Suprapubic skin (tissue), 4 donors: ENCODE results near the gene ZNF624. TPM values are rescaled to one million over a fixed set of nuclear protein-coding genes. Genes with fewer than 3 reads are reported as not detected.
"Not testable (repeated sequence)": the region's sequence is repeated elsewhere in the genome, so short reads cannot be mapped to it uniquely, and the experiment has no call there.

Experiments used
- DNase-seq, 2 donors: peaks; one replicate each; pipeline ENCODE4 v3.0.0-alpha.2; 2019; ENCODE audit warnings: low spot score in 2 of 2
- H3K27ac ChIP-seq: fragments of 200-600 bp; sonication (generic); one replicate; pipeline ENCODE4 v1.5.1; 2019
- H3K27me3 ChIP-seq: fragments of 200-600 bp; sonication (generic); one replicate; pipeline ENCODE4 v1.5.1; 2019
- H3K36me3 ChIP-seq: fragments of 200-600 bp; sonication (generic); one replicate; pipeline ENCODE4 v1.5.1; 2019
- H3K4me1 ChIP-seq: fragments of 200-600 bp; sonication (generic); one replicate; pipeline ENCODE4 v1.5.1; 2019
- H3K4me3 ChIP-seq: fragments of 200-600 bp; sonication (generic); one replicate; pipeline ENCODE4 v1.5.1; 2019; ENCODE audit warnings: mild to moderate bottlenecking
- H3K9me3 ChIP-seq: fragments of 200-600 bp; sonication (generic); one replicate; pipeline ENCODE4 v1.5.1; 2019
- EP300 ChIP-seq: sonication (generic); formaldehyde crosslinking; IDR thresholded peaks from one replicate; pipeline ENCODE4 v1.6.1; 2017; ENCODE audit warnings: antibody characterized with exemption
- POLR2A ChIP-seq, 2 donors: fragments of 450-650 bp; IDR thresholded peaks; one replicate each; pipeline ENCODE4 v1.6.1; 2017; ENCODE audit warnings: antibody characterized with exemption in 2 of 2, mild to moderate bottlenecking in 2 of 2, moderate library complexity in 2 of 2
- POLR2AphosphoS5 ChIP-seq, 3 donors: sonication (generic); formaldehyde crosslinking; IDR thresholded peaks; one replicate each; pipeline ENCODE4 v1.6.1; 2017; ENCODE audit warnings: antibody characterized with exemption in 3 of 3
- WGBS: methylation state at CpG from one replicate; pipeline ENCODE4 v1.1.5; 2018; 5-methylcytosine and 5-hydroxymethylcytosine counted together
- total RNA-seq, 4 donors: library from RNA; depleted of rRNA; stranded (reverse); fragments of >200 nt; gene quantifications; one replicate each; pipeline ENCODE4 v1.1.0, GENCODE V29; 2016
- TF ChIP-seq, protein P1 (sequence below), 2 donors: fragments of 200-600 bp in 1 of 2; fragments of 450-650 bp in 1 of 2; sonication (generic) in 1 of 2; IDR thresholded peaks; one replicate each; pipeline ENCODE4 v1.5.1; 2016 to 2019; ENCODE audit warnings: antibody characterized with exemption in 2 of 2, mild to moderate bottlenecking in 1 of 2, moderate library complexity in 1 of 2

ZNF624 gene
- 1 to 10 TPM; 2.7 to 5.8 (median 3.3) TPM for total RNA-seq

DNA sequence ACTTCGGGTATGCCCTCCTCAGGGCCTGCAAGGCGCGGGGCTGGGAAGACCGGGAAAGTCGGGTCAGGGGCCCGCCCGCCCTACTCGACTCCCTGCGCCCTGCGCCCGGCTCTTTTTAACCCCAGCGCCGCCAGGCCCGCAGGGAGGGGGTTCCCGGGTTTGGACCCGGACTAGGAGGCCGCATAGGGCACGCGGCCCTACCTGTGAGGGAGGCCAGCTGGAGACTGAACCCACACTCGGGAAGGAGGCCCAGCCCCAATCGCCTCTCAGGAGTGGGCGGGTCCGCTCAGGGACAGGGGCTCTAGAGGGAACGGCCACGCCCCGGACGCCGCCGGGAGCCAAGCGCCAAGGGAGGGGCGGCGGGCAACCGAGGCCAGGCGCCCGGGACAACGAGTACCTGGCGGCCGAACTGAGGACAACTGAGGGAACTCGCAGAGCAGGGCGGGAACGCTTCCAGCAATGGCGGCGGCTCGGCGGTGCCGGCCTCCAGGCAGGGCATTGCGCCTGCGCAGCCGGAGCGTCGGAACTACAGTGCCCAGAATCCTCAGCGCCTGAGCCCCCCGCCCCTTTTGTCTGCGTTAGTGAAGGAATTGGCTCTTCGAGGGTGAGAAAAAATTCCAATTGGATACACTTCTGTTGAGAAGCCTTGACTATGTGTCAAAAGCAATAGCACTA lies at the start of gene ZNF624:
ZNF624 (minus strand) TSS at position 484 of the 675 bp plus-strand sequence.
- Histone ChIP-seq H3K27ac (peak within 1 kb of the TSS; percentile 93), H3K4me3 (peak within 1 kb of the TSS; percentile 62), H3K9me3 (no peaks in the 10 kb centered on the region), H3K36me3 (no peaks in the 10 kb centered on the region), H3K27me3 (no peaks in the 10 kb centered on the region), H3K4me1 (peaks cover 19% of the 10 kb centered on the region)
- TF ChIP-seq EP300 (no peak), POLR2AphosphoS5 (IDR thresholded peaks at IDR 0.05) (peak in 2 of 3 donors; percentile 51 to 75), POLR2A (IDR thresholded peaks at IDR 0.05) (peak in 1 of 2 donors; percentile 50)
- 0% methylated on average over 15 of the region's 55 CpGs for WGBS
- DNase-seq, result peak; percentile 96

DNA sequence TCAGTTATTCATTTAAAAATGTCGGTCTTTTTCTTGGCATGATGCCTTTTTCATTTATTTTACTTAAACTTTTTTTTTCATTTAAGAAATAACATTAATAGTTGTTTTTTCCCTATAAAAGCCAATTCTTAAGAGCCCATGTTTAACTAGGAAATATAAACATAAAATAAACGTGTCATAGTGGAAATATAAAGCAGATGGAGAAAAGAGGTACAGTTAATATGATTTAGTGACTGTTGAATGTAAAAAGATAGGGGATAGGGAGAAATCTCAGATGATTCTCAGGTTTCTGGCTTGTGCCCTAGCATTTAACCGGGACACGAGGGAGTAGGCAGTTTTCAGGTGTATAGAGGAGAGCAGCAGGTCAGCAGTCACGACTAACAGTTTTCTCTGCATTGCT lies 44.0 kb upstream of the ZNF624 start:
- not testable (repeated sequence) for H3K4me1 ChIP-seq, H3K36me3 ChIP-seq, H3K27me3 ChIP-seq, H3K4me3 ChIP-seq, H3K27ac ChIP-seq, DNase-seq, H3K9me3 ChIP-seq
- 76% methylated on average over 5 of the region's 5 CpGs for WGBS

DNA sequence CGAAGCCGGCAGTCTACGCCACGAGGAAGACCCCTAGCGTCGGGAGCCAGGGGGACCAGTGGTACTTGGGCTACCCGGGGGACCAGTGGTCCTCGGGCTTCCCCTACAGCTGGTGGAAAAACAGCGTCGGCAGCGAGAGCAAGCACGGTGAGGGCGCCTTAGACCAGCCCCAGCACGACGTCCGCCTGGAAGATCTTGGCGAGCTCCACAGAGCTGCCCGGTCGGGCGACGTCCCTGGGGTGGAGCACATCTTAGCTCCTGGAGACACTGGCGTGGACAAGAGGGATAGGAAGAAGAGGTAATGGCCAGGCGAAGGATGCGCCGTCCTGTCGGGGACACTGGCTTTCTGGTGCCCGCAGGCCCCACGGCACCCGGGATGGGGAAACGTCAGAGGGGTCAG lies 36.8 kb upstream of the ZNF624 start:
- H3K36me3 ChIP-seq, H3K9me3 ChIP-seq, H3K27me3 ChIP-seq, DNase-seq, H3K27ac ChIP-seq, H3K4me1 ChIP-seq: not testable (repeated sequence)
- peak overlapping the region; percentile 30 for H3K4me3 ChIP-seq
- WGBS, result 83% methylated on average over 28 of the region's 30 CpGs

DNA sequence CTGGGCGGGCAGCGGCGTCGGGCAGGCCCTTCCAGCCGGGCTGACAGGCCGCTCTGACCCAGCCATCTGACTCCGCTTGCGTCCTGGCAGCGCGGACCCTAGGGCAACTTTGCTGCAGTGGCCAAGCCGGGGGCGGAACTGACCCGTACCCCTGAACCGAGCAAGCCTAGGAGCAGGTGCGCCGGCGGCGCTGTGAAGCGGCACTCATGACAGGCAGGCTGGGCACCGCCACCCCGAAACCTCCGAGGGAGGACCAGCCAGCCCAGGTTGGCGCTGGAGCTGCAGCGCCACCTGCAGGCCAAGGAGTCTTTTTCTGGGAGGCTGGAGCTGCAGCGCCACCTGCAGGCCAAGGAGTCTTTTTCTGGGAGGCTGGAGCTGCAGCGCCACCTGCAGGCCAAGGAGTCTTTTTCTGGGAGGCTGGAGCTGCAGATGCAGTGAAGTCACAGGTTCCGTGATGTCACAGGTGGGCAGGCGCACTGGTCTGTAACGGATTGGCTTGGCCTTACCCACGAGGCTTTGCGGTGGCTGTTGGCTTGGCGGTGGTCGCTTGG lies 36.2 kb upstream of the ZNF624 start, which contains the start of gene CCDC144A:
CCDC144A (plus strand) TSS at position 511 of the 551 bp plus-strand sequence. CDS start 160 bp downstream, outside the sequence.
- H3K27ac ChIP-seq, H3K36me3 ChIP-seq, DNase-seq, H3K9me3 ChIP-seq, H3K27me3 ChIP-seq, H3K4me1 ChIP-seq: not testable (repeated sequence)
- WGBS, result 49% methylated on average over 9 of the region's 33 CpGs
- peak within 1 kb of the TSS; percentile 30 for H3K4me3 ChIP-seq
- TF ChIP-seq, protein P1, sequence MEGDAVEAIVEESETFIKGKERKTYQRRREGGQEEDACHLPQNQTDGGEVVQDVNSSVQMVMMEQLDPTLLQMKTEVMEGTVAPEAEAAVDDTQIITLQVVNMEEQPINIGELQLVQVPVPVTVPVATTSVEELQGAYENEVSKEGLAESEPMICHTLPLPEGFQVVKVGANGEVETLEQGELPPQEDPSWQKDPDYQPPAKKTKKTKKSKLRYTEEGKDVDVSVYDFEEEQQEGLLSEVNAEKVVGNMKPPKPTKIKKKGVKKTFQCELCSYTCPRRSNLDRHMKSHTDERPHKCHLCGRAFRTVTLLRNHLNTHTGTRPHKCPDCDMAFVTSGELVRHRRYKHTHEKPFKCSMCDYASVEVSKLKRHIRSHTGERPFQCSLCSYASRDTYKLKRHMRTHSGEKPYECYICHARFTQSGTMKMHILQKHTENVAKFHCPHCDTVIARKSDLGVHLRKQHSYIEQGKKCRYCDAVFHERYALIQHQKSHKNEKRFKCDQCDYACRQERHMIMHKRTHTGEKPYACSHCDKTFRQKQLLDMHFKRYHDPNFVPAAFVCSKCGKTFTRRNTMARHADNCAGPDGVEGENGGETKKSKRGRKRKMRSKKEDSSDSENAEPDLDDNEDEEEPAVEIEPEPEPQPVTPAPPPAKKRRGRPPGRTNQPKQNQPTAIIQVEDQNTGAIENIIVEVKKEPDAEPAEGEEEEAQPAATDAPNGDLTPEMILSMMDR (IDR thresholded peaks at IDR 0.05), result peak; percentile 17 to 80

DNA sequence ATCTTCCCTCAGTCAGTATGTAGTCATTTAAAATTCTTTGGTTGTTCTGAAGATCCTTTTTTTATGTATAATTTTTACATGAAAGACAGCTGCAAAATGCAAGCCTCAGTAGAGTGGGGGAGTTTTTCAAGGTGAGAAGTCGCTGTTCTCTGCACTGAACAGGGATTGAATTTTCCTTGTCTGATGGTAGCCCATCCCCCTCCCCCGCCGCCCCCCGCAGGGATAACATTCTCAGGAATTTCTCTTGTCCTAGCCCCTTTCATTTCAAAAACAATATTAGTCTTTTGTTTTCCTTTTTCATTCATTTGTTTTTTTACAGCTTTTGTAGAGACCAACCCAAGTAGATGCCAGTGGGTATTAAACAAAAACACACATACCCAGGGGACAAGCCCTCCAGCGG lies 33.5 kb upstream of the ZNF624 start:
- H3K27me3 ChIP-seq, DNase-seq, H3K27ac ChIP-seq, H3K36me3 ChIP-seq, H3K4me1 ChIP-seq, H3K4me3 ChIP-seq, H3K9me3 ChIP-seq: not testable (repeated sequence)
- 72% methylated on average over 5 of the region's 5 CpGs for WGBS

DNA sequence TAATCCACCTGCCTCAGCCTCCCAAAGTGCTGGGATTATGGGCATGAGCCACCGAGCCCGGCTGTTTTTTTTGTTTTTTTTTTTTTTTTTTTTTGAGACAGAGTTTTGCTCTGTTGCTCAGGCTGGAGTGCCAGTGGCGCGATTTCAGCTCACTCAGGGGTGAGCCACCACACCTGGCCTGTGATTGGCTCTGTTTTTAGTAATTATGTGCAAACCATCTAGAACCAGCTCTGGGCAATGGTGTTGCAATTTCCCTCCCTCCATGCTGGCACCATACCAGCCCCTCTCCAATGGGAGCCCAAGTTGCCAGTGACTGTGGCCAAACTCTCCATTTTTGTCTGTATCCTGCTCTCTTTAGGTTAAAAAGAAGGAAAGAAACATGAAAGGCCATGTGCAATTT lies 32.4 kb upstream of the ZNF624 start:
- H3K27ac ChIP-seq, H3K9me3 ChIP-seq, H3K4me3 ChIP-seq, DNase-seq, H3K36me3 ChIP-seq, H3K4me1 ChIP-seq: not testable (repeated sequence)
- H3K27me3 ChIP-seq, result peaks cover 13% of the 10 kb centered on the region
- WGBS, result 77% methylated on average over 4 of the region's 4 CpGs

DNA sequence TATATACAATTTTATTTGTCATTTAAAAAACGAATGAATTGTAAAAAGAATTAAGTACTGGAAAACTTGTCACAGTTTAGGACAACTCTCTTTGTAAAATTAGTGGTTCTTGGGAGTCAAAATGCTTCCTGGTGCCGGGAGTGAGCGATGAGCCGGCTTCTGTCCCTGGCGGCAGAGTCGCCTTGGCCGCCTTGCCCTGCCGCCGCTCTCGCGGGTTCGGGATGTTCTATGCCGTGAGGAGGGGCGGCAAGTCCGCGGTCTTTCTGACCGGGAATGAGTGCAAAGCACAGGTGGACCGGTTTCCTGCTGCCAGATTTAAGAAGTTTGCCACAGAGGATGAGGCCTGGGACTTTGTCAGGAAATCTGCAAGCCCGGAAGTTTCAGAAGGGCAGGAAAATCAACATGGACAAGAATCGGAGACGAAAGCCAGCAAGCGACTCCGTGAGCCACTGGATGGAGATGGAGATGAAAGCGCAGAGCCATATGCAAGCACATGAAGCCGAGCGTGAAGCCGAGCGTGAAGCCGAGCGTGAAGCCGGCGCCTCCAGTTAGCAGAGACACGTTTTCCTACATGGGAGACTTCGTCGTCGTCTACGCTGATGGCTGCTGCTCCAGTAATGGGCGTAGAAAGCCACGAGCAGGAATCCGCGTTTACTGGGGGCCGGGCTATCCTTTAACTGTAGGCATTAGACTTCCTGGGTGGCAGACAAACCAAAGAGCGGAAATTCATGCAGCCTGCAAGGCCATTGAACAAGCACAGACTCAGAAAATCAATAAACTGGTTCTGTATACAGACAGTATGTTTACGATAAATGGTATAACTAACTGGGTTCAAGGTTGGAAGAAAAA lies 29.9 kb upstream of the ZNF624 start:
- not testable (repeated sequence) for H3K4me1 ChIP-seq, H3K36me3 ChIP-seq, H3K4me3 ChIP-seq, DNase-seq, H3K9me3 ChIP-seq, H3K27ac ChIP-seq
- H3K27me3 ChIP-seq, result peaks cover 13% of the 10 kb centered on the region
- WGBS, result 58% methylated on average over 44 of the region's 44 CpGs

DNA sequence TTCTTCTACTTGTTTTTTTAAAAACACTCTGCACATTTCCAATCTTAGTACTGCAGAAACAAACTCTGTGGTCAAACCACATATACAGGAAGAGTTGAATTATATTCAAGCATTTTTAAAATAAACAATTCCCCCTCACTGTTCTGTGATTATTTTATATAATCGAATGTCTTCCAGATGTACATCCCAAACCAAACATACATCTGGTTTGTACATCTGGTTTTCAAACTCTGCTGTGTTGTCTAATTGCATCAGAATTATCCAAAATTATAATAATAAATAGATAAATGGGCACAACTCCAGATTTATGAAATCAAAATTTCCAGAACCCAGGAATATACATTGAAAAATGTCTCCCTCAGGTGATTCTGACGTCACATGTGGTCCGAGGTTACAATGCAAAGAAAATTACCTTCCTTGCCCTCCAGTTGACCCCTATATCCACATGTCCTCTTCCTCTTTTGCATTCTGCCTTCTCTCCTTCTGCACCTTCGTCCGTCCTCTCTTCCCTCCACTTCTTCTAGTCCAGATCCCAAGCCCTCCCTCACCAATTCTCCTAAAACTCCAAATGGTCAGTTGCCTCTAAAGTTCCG lies 23.1 kb upstream of the ZNF624 start:
- no peak for DNase-seq
- Histone ChIP-seq H3K4me1 (no peaks in the 10 kb centered on the region), H3K36me3 (no peaks in the 10 kb centered on the region), H3K27me3 (peaks cover 4% of the 10 kb centered on the region), H3K9me3 (no peaks in the 10 kb centered on the region), H3K27ac (no peak overlapping the region), H3K4me3 (no peak overlapping the region)
- 84% methylated on average over 6 of the region's 6 CpGs for WGBS
- TF ChIP-seq, protein P1 (IDR thresholded peaks at IDR 0.05), result no peak
- TF ChIP-seq POLR2A (IDR thresholded peaks at IDR 0.05) (no peak), EP300 (no peak)

DNA sequence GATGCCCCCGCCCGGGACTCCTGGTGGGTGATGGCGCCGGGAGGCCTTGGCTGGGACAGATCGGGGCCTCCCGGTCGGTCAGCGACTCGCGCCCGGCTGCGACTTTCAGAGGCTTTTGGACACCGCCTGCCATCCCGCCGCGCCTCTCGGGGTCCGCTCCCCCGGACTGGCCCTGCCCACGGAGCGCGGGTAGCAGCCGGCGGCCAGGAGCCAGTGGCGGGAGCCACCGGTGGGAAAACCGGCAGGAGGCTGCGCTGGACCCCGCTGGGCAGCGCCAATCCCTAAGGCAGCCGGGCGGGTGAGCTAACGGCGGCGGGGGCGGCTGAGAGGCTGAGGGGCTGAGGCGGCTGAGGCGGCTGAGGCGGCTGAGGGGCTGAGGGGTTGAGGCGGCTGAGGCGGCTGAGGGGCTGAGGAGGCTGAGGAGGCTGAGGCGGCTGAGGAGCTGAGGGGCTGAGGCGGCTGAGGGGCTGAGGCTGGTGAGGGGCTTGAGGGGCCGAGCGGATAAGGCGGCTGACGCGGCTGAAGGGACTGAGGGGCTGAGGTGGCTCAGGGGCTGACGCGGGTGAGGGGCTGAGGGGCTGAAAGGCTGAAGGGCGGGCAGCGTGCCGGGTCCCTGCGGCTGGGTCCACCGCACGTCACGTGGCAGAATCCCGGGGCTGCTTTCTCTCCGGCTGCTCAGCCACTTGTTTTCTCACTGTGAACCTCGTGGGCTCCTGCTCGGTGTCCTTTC lies 13.4 kb upstream of the ZNF624 start:
- not testable (repeated sequence) for H3K9me3 ChIP-seq, H3K36me3 ChIP-seq, DNase-seq, H3K27ac ChIP-seq, H3K4me1 ChIP-seq
- H3K4me3 ChIP-seq, result peak overlapping the region; percentile 44
- peaks cover 42% of the 10 kb centered on the region for H3K27me3 ChIP-seq
- WGBS, result 7% methylated on average over 32 of the region's 61 CpGs

DNA sequence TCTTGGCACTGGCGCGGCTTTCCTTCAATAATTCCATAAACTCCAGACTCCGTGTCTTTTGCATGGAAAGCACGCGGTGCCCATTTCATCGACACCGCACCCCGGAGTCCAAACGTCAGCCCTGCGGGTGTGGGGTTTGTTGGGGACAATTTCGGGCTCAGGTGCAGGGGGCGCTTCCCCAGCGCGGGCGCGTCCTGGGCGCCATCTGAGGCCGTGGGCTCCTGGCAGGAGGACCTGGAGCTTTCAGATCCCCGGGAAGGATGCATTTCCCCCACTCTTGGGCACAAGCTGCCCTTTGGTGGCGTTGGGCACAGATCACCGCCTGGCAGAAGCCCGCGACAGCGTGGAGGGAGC lies 12.9 kb upstream of the ZNF624 start:
- H3K27ac ChIP-seq, H3K9me3 ChIP-seq, H3K36me3 ChIP-seq, DNase-seq, H3K4me1 ChIP-seq: not testable (repeated sequence)
- Histone ChIP-seq H3K27me3 (peaks cover 42% of the 10 kb centered on the region), H3K4me3 (peak overlapping the region; percentile 44)
- WGBS, result 79% methylated on average over 19 of the region's 24 CpGs
